Central memory CD8-positive, alpha-beta T cell (primary cell): ENCODE data around the gene PPFIBP1.
"Not testable (repeated sequence)": the region's sequence is repeated elsewhere in the genome, so short reads cannot be mapped to it uniquely, and the experiment has no call there.

Experiments used
- ATAC-seq: fragments of 150-1000 bp; cut with Tn5 transposase; replicated peaks from 2 replicates; pipeline ENCODE4 v1.10.0; 2022; ENCODE audit warnings: mild to moderate bottlenecking, moderate FRiP score, moderate number of reproducible peaks; ENCODE audit not compliant: poor library complexity, severe bottlenecking; ENCODE audit errors: extremely low read depth
- DNase-seq, 2 donors: peaks; one replicate each; pipeline ENCODE4 v3.0.0; 2021; ENCODE audit warnings: low spot score in 2 of 2
- H3K27ac Mint-ChIP-seq: one replicate; pipeline ENCODE4 v1.8.0; 2022; ENCODE audit warnings: low read depth, mild to moderate bottlenecking, moderate library complexity, mixed read lengths
- H3K27me3 Mint-ChIP-seq: one replicate; pipeline ENCODE4 v1.8.0; 2022; ENCODE audit warnings: mixed read lengths
- H3K36me3 Mint-ChIP-seq: one replicate; pipeline ENCODE4 v1.8.0; 2022; ENCODE audit warnings: mild to moderate bottlenecking, moderate library complexity, mixed read lengths; ENCODE audit not compliant: insufficient read depth
- H3K4me1 Mint-ChIP-seq: one replicate; pipeline ENCODE4 v1.8.0; 2022; ENCODE audit warnings: mixed read lengths
- H3K4me3 Mint-ChIP-seq: one replicate; pipeline ENCODE4 v1.8.0; 2022; ENCODE audit warnings: mild to moderate bottlenecking, moderate library complexity, mixed read lengths
- H3K9me3 Mint-ChIP-seq: one replicate; pipeline ENCODE4 v1.8.0; 2022; ENCODE audit warnings: mixed read lengths

PPFIBP1 gene

DNA sequence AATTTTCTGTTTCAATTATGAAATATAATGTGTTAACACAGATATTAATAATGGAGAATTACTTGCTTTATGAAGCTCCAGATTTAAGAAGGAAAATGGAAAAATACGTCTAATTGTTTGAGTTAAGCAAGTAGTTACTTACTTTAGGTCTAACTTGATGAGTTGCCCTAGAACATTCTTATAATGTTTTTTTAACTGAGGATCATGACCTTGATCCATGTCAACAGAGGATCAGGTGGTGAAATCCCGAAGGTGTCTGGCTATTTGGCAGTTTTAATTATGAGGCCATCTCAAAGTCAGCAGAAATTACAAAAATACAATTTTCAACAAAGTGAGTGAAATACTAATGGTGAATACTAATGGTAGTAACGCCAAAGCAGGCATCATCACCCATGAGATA lies 115.3 kb downstream of the PPFIBP1 start:
- H3K9me3 Mint-ChIP-seq = no peaks in the 10 kb centered on the region
- peaks cover 6% of the 10 kb centered on the region for H3K4me1 Mint-ChIP-seq
- no peak for DNase-seq
- no peak overlapping the region for H3K27ac Mint-ChIP-seq
- no peak overlapping the region for H3K4me3 Mint-ChIP-seq
- ATAC-seq = no peak
- no peaks in the 10 kb centered on the region for H3K36me3 Mint-ChIP-seq
- H3K27me3 Mint-ChIP-seq = no peaks in the 10 kb centered on the region

- H3K9me3 Mint-ChIP-seq, H3K36me3 Mint-ChIP-seq, H3K27ac Mint-ChIP-seq, H3K4me3 Mint-ChIP-seq, DNase-seq, H3K27me3 Mint-ChIP-seq, ATAC-seq, H3K4me1 Mint-ChIP-seq: not testable (repeated sequence)
Observed at GRCh38 chr12:27640566-27641200, 116.7 kb downstream of the PPFIBP1 start.

DNA sequence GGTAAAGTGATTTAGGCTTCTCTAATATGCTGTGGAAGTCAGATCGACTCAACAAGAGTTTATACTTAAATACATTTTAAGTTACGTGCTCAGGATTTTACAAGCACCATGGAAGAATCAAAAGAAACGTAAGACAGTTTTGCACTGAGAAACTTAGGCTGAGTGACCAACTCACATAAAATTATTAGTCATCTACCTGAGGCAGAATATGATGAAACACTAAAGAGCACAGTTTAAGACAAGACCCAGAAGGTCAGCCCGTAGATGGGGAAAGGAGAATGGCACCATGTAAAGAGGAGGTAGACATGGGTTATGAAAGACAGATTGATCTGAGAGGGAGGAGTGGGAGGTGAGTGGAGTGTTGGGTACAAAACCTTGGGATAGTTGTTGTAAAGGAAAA lies 118.4 kb downstream of the PPFIBP1 start:
- not testable (repeated sequence) for H3K36me3 Mint-ChIP-seq, H3K27ac Mint-ChIP-seq, DNase-seq, H3K4me1 Mint-ChIP-seq, H3K4me3 Mint-ChIP-seq, H3K9me3 Mint-ChIP-seq, H3K27me3 Mint-ChIP-seq, ATAC-seq

DNA sequence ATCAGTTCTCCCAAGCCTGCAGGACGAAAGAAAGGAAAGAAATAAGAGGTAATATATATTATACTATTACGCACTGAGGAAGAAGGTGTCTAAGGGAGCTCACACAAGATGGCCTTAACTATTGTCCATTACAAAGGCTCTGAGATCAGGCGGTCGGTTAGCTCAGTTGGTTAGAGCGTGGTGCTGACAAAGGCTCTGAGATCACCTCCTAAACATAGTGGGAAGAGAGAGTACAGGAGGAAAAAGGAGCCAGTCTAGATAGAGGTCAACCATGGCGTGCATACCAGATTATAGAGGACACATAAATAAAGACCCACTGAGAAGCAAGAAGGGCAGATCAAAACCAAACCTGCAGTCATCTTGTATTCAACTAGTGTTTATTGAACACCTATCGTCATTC lies 118.9 kb downstream of the PPFIBP1 start:
- not testable (repeated sequence) for H3K27me3 Mint-ChIP-seq, DNase-seq, H3K36me3 Mint-ChIP-seq, ATAC-seq, H3K9me3 Mint-ChIP-seq, H3K4me3 Mint-ChIP-seq, H3K27ac Mint-ChIP-seq, H3K4me1 Mint-ChIP-seq

DNA sequence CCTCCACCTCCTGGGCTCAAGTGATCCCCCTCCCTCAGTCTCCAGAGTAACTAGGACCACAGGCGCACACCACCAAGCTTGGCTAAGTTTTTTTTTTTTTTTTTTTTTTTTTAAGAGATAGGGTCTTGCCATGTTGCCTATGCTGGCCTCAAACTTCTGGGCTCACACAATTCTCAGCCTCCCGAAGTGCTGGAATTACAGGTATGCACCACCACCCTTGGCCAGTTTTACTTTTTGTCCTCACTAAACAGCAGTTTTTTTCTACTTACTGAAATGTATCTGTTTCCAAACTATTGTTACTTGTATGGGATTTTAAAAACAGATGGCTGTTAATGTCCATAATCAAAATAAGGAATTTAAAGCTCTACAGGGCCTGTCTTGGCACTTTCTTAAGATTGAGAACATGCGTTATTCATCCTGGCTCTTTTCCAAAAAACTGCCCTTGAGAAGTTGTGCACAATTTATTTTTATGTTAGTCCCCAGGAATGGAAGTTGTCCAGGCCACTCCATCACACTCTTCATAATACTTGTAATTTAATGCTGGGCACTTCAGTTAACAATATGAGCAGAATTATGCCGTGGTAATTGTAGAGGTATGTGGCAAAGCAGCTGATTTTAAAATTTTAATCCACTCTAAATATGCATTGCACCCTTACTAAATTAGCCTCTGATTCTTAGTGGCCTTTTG lies 120.3 kb downstream of the PPFIBP1 start:
- H3K9me3 Mint-ChIP-seq = no peaks in the 10 kb centered on the region
- H3K27ac Mint-ChIP-seq = no peak overlapping the region
- H3K36me3 Mint-ChIP-seq = no peaks in the 10 kb centered on the region
- H3K4me1 Mint-ChIP-seq = no peaks in the 10 kb centered on the region
- no peaks in the 10 kb centered on the region for H3K27me3 Mint-ChIP-seq
- DNase-seq (no peak), ATAC-seq (no peak)
- no peak overlapping the region for H3K4me3 Mint-ChIP-seq

DNA sequence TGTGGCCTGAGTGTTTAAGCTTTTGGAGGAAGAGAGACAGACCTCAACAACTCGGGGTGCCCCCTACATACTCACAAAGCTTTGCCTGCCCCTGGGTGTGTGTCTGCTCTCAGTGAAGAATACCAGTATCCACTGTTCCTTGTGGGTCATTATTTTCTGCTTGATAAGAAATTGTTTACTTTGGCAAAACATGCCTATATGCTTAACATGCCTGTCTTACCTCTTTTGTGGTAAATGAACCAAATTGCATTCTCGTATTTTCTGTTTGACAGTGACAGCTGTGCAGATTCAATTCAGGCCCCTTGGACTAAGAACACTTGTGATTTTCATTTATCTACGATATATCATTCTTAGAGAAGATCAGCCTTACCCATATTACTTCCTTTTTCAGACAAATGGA lies 121.7 kb downstream of the PPFIBP1 start:
- no peak for ATAC-seq

GRCh38 chr12:27646149-27646548 lies 122.1 kb downstream of the PPFIBP1 start:
- H3K27ac Mint-ChIP-seq = no peak overlapping the region
- ATAC-seq (no peak), DNase-seq (no peak)
- no peaks in the 10 kb centered on the region for H3K4me1 Mint-ChIP-seq
- H3K36me3 Mint-ChIP-seq = no peaks in the 10 kb centered on the region
- no peak overlapping the region for H3K4me3 Mint-ChIP-seq
- H3K9me3 Mint-ChIP-seq = no peaks in the 10 kb centered on the region
- no peaks in the 10 kb centered on the region for H3K27me3 Mint-ChIP-seq

More for the DNA sequence above, 121.7 kb downstream of the PPFIBP1 start:
- H3K4me1 Mint-ChIP-seq = no peaks in the 10 kb centered on the region
- no peak overlapping the region for H3K4me3 Mint-ChIP-seq
- no peaks in the 10 kb centered on the region for H3K27me3 Mint-ChIP-seq
- H3K27ac Mint-ChIP-seq = no peak overlapping the region
- no peaks in the 10 kb centered on the region for H3K36me3 Mint-ChIP-seq
- no peaks in the 10 kb centered on the region for H3K9me3 Mint-ChIP-seq
- no peak for DNase-seq

GRCh38 chr12:27650011-27650410 lies 126.0 kb downstream of the PPFIBP1 start:
- Mint-ChIP-seq H3K27ac (no peak overlapping the region), H3K9me3 (no peaks in the 10 kb centered on the region), H3K4me3 (no peak overlapping the region), H3K27me3 (no peaks in the 10 kb centered on the region), H3K36me3 (no peaks in the 10 kb centered on the region), H3K4me1 (no peaks in the 10 kb centered on the region)
- DNase-seq = no peak
- ATAC-seq = no peak

GRCh38 chr12:27651201-27651600 lies 127.2 kb downstream of the PPFIBP1 start:
- Mint-ChIP-seq H3K27ac (no peak overlapping the region), H3K27me3 (no peaks in the 10 kb centered on the region), H3K36me3 (no peaks in the 10 kb centered on the region), H3K4me3 (no peak overlapping the region), H3K9me3 (no peaks in the 10 kb centered on the region), H3K4me1 (no peaks in the 10 kb centered on the region)
- no peak for ATAC-seq
- no peak for DNase-seq

DNA sequence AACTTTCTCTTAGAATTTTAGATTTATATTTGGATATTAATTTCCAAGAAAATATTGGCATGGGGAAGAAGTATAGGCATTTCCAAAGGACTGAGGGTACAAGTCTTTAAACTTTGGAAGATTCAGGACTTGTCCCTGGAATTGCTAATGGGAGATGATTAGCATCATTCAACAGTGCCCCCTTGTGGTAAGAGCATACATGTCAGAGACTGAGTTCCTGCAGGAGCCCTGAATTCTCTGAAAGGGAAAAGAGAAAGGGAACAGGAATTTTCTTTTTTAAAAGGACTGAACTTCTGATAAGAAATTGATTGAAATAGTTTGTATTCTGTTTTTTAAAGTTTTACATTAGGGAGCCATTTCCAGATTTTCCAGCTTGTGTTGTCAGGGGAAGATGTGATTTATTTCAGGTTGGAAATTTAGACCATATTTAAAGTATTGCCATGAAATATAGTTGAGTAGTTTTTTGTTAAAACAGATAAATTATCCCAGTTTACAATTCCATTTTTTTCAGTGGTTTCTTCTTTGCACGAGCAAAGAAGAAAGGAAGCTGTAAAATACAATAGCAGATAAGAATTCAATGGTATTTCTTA lies 128.3 kb downstream of the PPFIBP1 start:
- no peaks in the 10 kb centered on the region for H3K27me3 Mint-ChIP-seq
- DNase-seq = no peak
- H3K36me3 Mint-ChIP-seq = no peaks in the 10 kb centered on the region
- no peaks in the 10 kb centered on the region for H3K4me1 Mint-ChIP-seq
- no peak for ATAC-seq
- H3K4me3 Mint-ChIP-seq = no peak overlapping the region
- H3K27ac Mint-ChIP-seq = no peak overlapping the region
- no peaks in the 10 kb centered on the region for H3K9me3 Mint-ChIP-seq

- H3K27ac Mint-ChIP-seq = no peak overlapping the region
- ATAC-seq = no peak
Observed at GRCh38 chr12:27653661-27654060, 129.7 kb downstream of the PPFIBP1 start.

GRCh38 chr12:27655476-27655875 lies 131.5 kb downstream of the PPFIBP1 start:
- H3K36me3 Mint-ChIP-seq, H3K4me1 Mint-ChIP-seq, H3K27ac Mint-ChIP-seq: not testable (repeated sequence)

More at GRCh38 chr12:27653661-27654060, 129.7 kb downstream of the PPFIBP1 start:
- Mint-ChIP-seq H3K4me3 (no peak overlapping the region), H3K27me3 (no peaks in the 10 kb centered on the region), H3K36me3 (no peaks in the 10 kb centered on the region), H3K9me3 (no peaks in the 10 kb centered on the region), H3K4me1 (no peaks in the 10 kb centered on the region)
- no peak for DNase-seq

GRCh38 chr12:27657296-27657695 lies 133.3 kb downstream of the PPFIBP1 start:
- Mint-ChIP-seq H3K4me3 (no peak overlapping the region), H3K36me3 (peaks cover 2% of the 10 kb centered on the region), H3K27me3 (peaks cover 9% of the 10 kb centered on the region), H3K27ac (no peak overlapping the region), H3K4me1 (no peaks in the 10 kb centered on the region), H3K9me3 (no peaks in the 10 kb centered on the region)
- ATAC-seq (no peak), DNase-seq (no peak)

More at GRCh38 chr12:27655476-27655875, 131.5 kb downstream of the PPFIBP1 start:
- H3K27me3 Mint-ChIP-seq, H3K9me3 Mint-ChIP-seq, DNase-seq, H3K4me3 Mint-ChIP-seq: not testable (repeated sequence)
- peak; percentile 24 for ATAC-seq
